OCI-LY1 (cell line): ENCODE results near the gene ACTA1.

Experiments used
- H2AFZ ChIP-seq: fragments of 200-600 bp; sonication (generic), shearing (Covaris generic); 2 replicates; pipeline ENCODE4 v1.6.0; 2014; ENCODE audit warnings: antibody characterized with exemption, mild to moderate bottlenecking, low read length
- H3F3A ChIP-seq: fragments of 200-600 bp; sonication (generic), shearing (Covaris generic); 2 replicates; pipeline ENCODE4 v1.6.0; 2014; ENCODE audit warnings: mild to moderate bottlenecking, antibody characterized with exemption, low read length, moderate library complexity; ENCODE audit not compliant: insufficient read depth
- H3K27ac ChIP-seq: fragments of 200-600 bp; sonication (generic); 2 replicates; pipeline ENCODE4 v1.5.1; 2014; ENCODE audit warnings: low read length, mixed run types, mild to moderate bottlenecking, low read depth; ENCODE audit not compliant: poor library complexity, severe bottlenecking
- H3K27me3 ChIP-seq: fragments of 200-600 bp; sonication (generic); 2 replicates; pipeline ENCODE4 v1.6.0; 2014; ENCODE audit warnings: antibody characterized with exemption, mild to moderate bottlenecking, low read length, moderate library complexity; ENCODE audit not compliant: insufficient read depth
- H3K36me3 ChIP-seq: fragments of 200-600 bp; sonication (generic); 2 replicates; pipeline ENCODE4 v1.6.1; 2014; ENCODE audit warnings: mild to moderate bottlenecking, antibody characterized with exemption, low read length, moderate library complexity, mixed read lengths; ENCODE audit not compliant: insufficient read depth
- H3K4me1 ChIP-seq: fragments of 200-600 bp; sonication (generic); 2 replicates; pipeline ENCODE4 v1.5.1; 2014; ENCODE audit warnings: mild to moderate bottlenecking, low read length, moderate library complexity; ENCODE audit not compliant: insufficient read depth, severe bottlenecking
- H3K4me2 ChIP-seq: fragments of 200-600 bp; sonication (generic), shearing (Covaris generic); 2 replicates; pipeline ENCODE4 v1.6.1; 2014; ENCODE audit warnings: low read length
- H3K4me3 ChIP-seq: fragments of 200-600 bp; sonication (generic); 2 replicates; pipeline ENCODE4 v1.5.1; 2014; ENCODE audit warnings: low read length, low read depth, mild to moderate bottlenecking, mixed read lengths; ENCODE audit not compliant: poor library complexity, severe bottlenecking
- H3K79me2 ChIP-seq: fragments of 200-600 bp; shearing (Covaris generic); 2 replicates; pipeline ENCODE4 v1.6.1; 2016; ENCODE audit warnings: mixed run types, low read length, mixed read lengths; ENCODE audit not compliant: insufficient read depth
- H3K9ac ChIP-seq: fragments of 200-600 bp; sonication (generic), shearing (Covaris generic); 2 replicates; pipeline ENCODE4 v1.6.1; 2014; ENCODE audit warnings: mild to moderate bottlenecking, low read length, mixed read lengths
- H3K9me2 ChIP-seq: fragments of 200-600 bp; sonication (generic), shearing (Covaris generic); 2 replicates; pipeline ENCODE4 v1.6.1; 2014; ENCODE audit warnings: low read depth, mild to moderate bottlenecking, low read length, mixed read lengths
- H3K9me3 ChIP-seq: fragments of 200-600 bp; shearing (Covaris generic); 2 replicates; pipeline ENCODE4 v1.6.1; 2014; ENCODE audit warnings: low read length, mixed read lengths
- H4K20me1 ChIP-seq: fragments of 200-600 bp; sonication (generic), shearing (Covaris generic); 2 replicates; pipeline ENCODE4 v1.6.0; 2016; ENCODE audit warnings: mild to moderate bottlenecking, low read length; ENCODE audit not compliant: insufficient read depth
- EZH2 ChIP-seq: fragments of 200-600 bp; sonication (generic), shearing (Covaris generic); IDR thresholded peaks from 2 replicates; pipeline ENCODE4 v1.8.0; 2017; ENCODE audit warnings: borderline replicate concordance, mixed run types, mild to moderate bottlenecking, antibody characterized with exemption, low read length, moderate library complexity, mixed read lengths
- TF ChIP-seq, protein P1 (sequence below): fragments of 200-600 bp; sonication (generic), shearing (Covaris generic); IDR thresholded peaks from 2 replicates; pipeline ENCODE4 v1.5.1; 2017; ENCODE audit warnings: mild to moderate bottlenecking, antibody characterized with exemption, low read length, moderate library complexity, mixed read lengths

The ACTA1 gene

DNA sequence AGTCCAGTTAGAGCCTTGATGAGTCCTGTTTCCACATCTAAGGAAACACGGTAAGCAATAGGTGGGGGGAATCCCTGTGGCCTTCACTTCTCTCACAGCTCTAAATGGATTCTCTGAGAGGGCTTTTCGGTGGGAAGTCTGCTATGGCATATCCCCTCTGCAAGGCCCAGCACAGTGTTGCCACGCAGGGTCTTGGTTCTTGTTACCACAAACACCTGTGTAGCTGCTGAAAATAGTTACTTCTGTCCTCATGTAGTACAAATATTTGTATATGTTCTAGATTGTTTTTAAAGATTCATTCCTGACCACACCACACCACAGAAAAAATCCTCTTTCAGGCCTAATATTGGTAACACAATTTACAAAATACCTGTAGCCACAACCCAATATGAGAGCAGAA, 5.6 kb downstream of the ACTA1 start:
- no peaks in the 10 kb centered on the region for H3K4me1 ChIP-seq
- H3K27me3 ChIP-seq: no peaks in the 10 kb centered on the region
- no peaks in the 10 kb centered on the region for H3F3A ChIP-seq
- H3K79me2 ChIP-seq: no peaks in the 10 kb centered on the region
- H3K9ac ChIP-seq: no peak overlapping the region
- TF ChIP-seq, protein P1, sequence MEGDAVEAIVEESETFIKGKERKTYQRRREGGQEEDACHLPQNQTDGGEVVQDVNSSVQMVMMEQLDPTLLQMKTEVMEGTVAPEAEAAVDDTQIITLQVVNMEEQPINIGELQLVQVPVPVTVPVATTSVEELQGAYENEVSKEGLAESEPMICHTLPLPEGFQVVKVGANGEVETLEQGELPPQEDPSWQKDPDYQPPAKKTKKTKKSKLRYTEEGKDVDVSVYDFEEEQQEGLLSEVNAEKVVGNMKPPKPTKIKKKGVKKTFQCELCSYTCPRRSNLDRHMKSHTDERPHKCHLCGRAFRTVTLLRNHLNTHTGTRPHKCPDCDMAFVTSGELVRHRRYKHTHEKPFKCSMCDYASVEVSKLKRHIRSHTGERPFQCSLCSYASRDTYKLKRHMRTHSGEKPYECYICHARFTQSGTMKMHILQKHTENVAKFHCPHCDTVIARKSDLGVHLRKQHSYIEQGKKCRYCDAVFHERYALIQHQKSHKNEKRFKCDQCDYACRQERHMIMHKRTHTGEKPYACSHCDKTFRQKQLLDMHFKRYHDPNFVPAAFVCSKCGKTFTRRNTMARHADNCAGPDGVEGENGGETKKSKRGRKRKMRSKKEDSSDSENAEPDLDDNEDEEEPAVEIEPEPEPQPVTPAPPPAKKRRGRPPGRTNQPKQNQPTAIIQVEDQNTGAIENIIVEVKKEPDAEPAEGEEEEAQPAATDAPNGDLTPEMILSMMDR: no peak
- TF ChIP-seq EZH2: no peak
- peaks cover 4% of the 10 kb centered on the region; the same call in 1 of the 2 replicates for H3K9me3 ChIP-seq
- H3K4me3 ChIP-seq: no peak overlapping the region
- no peak overlapping the region for H2AFZ ChIP-seq
- no peaks in the 10 kb centered on the region for H4K20me1 ChIP-seq
- H3K27ac ChIP-seq: no peak overlapping the region
- H3K4me2 ChIP-seq: no peak overlapping the region
- H3K36me3 ChIP-seq: no peaks in the 10 kb centered on the region
- no peaks in the 10 kb centered on the region for H3K9me2 ChIP-seq

DNA sequence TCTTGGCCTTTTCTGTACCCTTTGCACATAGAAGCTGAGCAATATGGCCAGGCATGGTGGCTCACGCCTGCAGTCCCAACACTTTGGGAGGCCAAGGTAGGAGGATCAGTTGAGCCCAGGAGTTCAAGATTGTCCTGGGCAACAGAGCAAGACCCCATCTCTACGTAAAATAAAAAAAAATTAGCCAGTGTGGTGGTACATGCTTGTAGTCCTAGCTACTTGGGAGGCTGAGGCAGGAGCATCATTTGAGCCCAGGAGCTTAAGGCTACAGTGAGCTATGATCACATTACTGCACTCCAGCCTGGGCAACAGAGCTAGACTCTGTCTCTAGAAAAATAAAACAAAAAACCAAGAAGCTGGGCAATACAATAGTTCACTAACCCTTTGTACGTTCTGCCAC, 6.3 kb downstream of the ACTA1 start:
- TF ChIP-seq EZH2: no peak
- TF ChIP-seq, protein P1: no peak
- Histone ChIP-seq H3K9me2 (no peaks in the 10 kb centered on the region), H3K9ac (no peak overlapping the region), H3K9me3 (peaks cover 4% of the 10 kb centered on the region; the same call in 1 of the 2 replicates), H3K4me1 (no peaks in the 10 kb centered on the region), H3F3A (no peaks in the 10 kb centered on the region), H3K79me2 (no peaks in the 10 kb centered on the region), H2AFZ (no peak overlapping the region), H4K20me1 (no peaks in the 10 kb centered on the region), H3K36me3 (no peaks in the 10 kb centered on the region), H3K4me3 (no peak overlapping the region), H3K27ac (no peak overlapping the region), H3K4me2 (no peak overlapping the region), H3K27me3 (no peaks in the 10 kb centered on the region)

DNA sequence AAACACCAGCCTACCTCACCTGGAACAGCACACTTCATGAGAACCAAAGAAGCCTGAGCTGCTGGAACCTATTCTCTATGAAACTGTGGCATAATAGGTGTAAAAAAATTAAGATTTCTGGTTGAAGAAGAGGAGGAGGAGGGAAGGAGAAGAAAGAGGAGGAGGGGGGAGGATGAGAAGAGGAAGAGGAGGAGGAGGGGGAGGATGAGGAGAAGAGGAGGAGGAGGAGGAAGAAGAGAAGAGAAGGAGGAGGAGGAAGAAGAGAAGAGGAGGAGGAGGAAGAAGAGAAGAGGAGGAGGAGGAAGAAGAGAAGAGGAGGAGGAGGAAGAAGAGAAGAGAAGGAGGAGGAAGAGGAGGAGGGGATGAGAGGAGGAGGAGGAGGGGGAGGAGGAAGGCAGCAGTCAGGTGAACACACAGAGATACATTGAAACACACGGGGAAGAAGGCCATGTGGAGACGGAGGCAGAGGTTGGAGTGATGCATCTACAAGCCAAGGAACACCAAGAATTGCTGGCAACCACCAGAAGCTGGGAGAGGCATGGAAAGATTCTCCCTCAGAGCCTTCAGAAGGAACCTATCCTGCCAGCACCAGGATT, 8.2 kb downstream of the ACTA1 start:
- H3K9me2 ChIP-seq: no peaks in the 10 kb centered on the region
- TF ChIP-seq, protein P1: no peak
- no peak for TF ChIP-seq EZH2
- H3K9ac ChIP-seq: no peak overlapping the region
- no peak overlapping the region for H3K27ac ChIP-seq
- H3K36me3 ChIP-seq: no peaks in the 10 kb centered on the region
- H3K4me1 ChIP-seq: no peaks in the 10 kb centered on the region
- H3K4me3 ChIP-seq: no peak overlapping the region
- H2AFZ ChIP-seq: no peak overlapping the region
- H3K79me2 ChIP-seq: no peaks in the 10 kb centered on the region
- no peak overlapping the region for H3K4me2 ChIP-seq
- peaks cover 4% of the 10 kb centered on the region; the same call in 1 of the 2 replicates for H3K9me3 ChIP-seq
- no peaks in the 10 kb centered on the region for H3K27me3 ChIP-seq
- H4K20me1 ChIP-seq: no peaks in the 10 kb centered on the region
- no peaks in the 10 kb centered on the region for H3F3A ChIP-seq
